ENCODE measurements around the gene TASL. TPM values are rescaled to one million over a fixed set of nuclear protein-coding genes. Genes with fewer than 3 reads are reported as not detected.

TASL gene
- total RNA-seq, 1 donor from 2014 or later = not detected

- Mint-ChIP-seq H3K4me1 (ENCODE audit: low read depth, unreplicated experiment) (peaks cover 6% of the 10 kb centered on the region), H3K27me3 (ENCODE audit: low read depth, unreplicated experiment) (no peaks in the 10 kb centered on the region), H3K36me3 (ENCODE audit: low read depth, unreplicated experiment) (no peaks in the 10 kb centered on the region), H3K27ac (ENCODE audit: unreplicated experiment) (no peak overlapping the region), H3K4me3 (ENCODE audit: unreplicated experiment) (no peak overlapping the region), H3K9me3 (ENCODE audit: unreplicated experiment) (no peaks in the 10 kb centered on the region)
- DNase-seq (ENCODE audit: low read depth) (no peak), FAIRE-seq (peak; percentile 66)
- no peak overlapping the region for H3K4me2 ChIP-seq (ENCODE audit: low read length)
- H3K27ac ChIP-seq (ENCODE audit: low read depth, low read length) = no peak overlapping the region
- H2AFZ ChIP-seq (ENCODE audit: low read depth, low read length) = no peak overlapping the region
- H3K4me1 ChIP-seq (ENCODE audit: insufficient read depth, low read length) = no peaks in the 10 kb centered on the region
- H3K9ac ChIP-seq (ENCODE audit: low read length) = no peak overlapping the region
- no peaks in the 10 kb centered on the region for H3K79me2 ChIP-seq (ENCODE audit: insufficient read depth, low read length)
- H3K9me3 ChIP-seq (ENCODE audit: insufficient read depth, low read depth, low read length) = no peaks in the 10 kb centered on the region
- no peaks in the 10 kb centered on the region for H3K27me3 ChIP-seq (ENCODE audit: insufficient read depth, low read length)
- TF ChIP-seq EZH2 (IDR thresholded peaks at IDR 0.05; ENCODE audit: insufficient read depth, low read length) (no peak), CTCF (IDR thresholded peaks at IDR 0.05; ENCODE audit: insufficient read depth, low read depth, low read length) (no peak)
- H3K4me3 ChIP-seq (ENCODE audit: insufficient read depth, low read depth, low read length) = no peak overlapping the region
- no peaks in the 10 kb centered on the region for H4K20me1 ChIP-seq (ENCODE audit: insufficient read depth, low read length)
- H3K36me3 ChIP-seq (ENCODE audit: insufficient read depth, low read length) = no peaks in the 10 kb centered on the region
Observed at GRCh38 chrX:30592831-30593230, 15.3 kb upstream of the TASL start.

DNA sequence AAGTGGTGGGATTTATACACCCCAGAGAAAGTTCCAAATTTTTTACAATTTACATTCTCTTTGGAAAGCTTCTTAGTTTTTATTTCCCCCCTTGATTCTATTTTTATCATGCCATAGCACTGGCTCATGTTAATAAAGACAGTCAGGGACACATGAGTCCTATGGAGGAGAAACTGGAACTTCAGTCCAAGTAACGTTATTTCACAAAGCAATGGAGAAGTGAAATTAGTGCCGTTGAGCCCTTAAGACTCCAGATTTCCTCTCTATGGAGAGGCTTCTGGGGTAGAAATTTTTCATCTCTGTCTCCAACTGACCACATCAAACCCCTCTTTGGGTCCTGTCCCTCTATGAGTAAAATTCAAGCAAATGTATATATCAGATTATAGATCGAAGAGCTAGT lies 12.8 kb upstream of the TASL start:
- no peak for FAIRE-seq
- H3K4me1 ChIP-seq (ENCODE audit: insufficient read depth, low read length) = no peaks in the 10 kb centered on the region

More for the DNA sequence above, 12.8 kb upstream of the TASL start:
- no peaks in the 10 kb centered on the region for H4K20me1 ChIP-seq (ENCODE audit: insufficient read depth, low read length)
- H3K36me3 ChIP-seq (ENCODE audit: insufficient read depth, low read length) = no peaks in the 10 kb centered on the region
- H3K4me3 Mint-ChIP-seq (ENCODE audit: unreplicated experiment) = no peak overlapping the region
- TF ChIP-seq CTCF (IDR thresholded peaks at IDR 0.05; ENCODE audit: insufficient read depth, low read depth, low read length) = no peak
- no peak for TF ChIP-seq EZH2 (IDR thresholded peaks at IDR 0.05; ENCODE audit: insufficient read depth, low read length)
- H3K27me3 ChIP-seq (ENCODE audit: insufficient read depth, low read length) = no peaks in the 10 kb centered on the region
- H3K4me1 Mint-ChIP-seq (ENCODE audit: low read depth, unreplicated experiment) = no peaks in the 10 kb centered on the region
- H3K27me3 Mint-ChIP-seq (ENCODE audit: low read depth, unreplicated experiment) = no peaks in the 10 kb centered on the region
- no peak for DNase-seq (ENCODE audit: low read depth)
- H2AFZ ChIP-seq (ENCODE audit: low read depth, low read length) = no peak overlapping the region
- no peak overlapping the region for H3K9ac ChIP-seq (ENCODE audit: low read length)
- H3K9me3 Mint-ChIP-seq (ENCODE audit: unreplicated experiment) = no peaks in the 10 kb centered on the region
- H3K79me2 ChIP-seq (ENCODE audit: insufficient read depth, low read length) = no peaks in the 10 kb centered on the region
- no peak overlapping the region for H3K27ac ChIP-seq (ENCODE audit: low read depth, low read length)
- H3K36me3 Mint-ChIP-seq (ENCODE audit: low read depth, unreplicated experiment) = no peaks in the 10 kb centered on the region
- H3K4me2 ChIP-seq (ENCODE audit: low read length) = no peak overlapping the region
- H3K27ac Mint-ChIP-seq (ENCODE audit: unreplicated experiment) = no peak overlapping the region
- H3K9me3 ChIP-seq (ENCODE audit: insufficient read depth, low read depth, low read length) = no peaks in the 10 kb centered on the region
- no peak overlapping the region for H3K4me3 ChIP-seq (ENCODE audit: insufficient read depth, low read depth, low read length)
